Measurements from ENCODE around the gene TPM2. TPM values are rescaled to one million over a fixed set of nuclear protein-coding genes. Genes with fewer than 3 reads are reported as not detected.

Gene TPM2
- total RNA-seq, 1 donor from 2014 or later: 188 TPM

DNA sequence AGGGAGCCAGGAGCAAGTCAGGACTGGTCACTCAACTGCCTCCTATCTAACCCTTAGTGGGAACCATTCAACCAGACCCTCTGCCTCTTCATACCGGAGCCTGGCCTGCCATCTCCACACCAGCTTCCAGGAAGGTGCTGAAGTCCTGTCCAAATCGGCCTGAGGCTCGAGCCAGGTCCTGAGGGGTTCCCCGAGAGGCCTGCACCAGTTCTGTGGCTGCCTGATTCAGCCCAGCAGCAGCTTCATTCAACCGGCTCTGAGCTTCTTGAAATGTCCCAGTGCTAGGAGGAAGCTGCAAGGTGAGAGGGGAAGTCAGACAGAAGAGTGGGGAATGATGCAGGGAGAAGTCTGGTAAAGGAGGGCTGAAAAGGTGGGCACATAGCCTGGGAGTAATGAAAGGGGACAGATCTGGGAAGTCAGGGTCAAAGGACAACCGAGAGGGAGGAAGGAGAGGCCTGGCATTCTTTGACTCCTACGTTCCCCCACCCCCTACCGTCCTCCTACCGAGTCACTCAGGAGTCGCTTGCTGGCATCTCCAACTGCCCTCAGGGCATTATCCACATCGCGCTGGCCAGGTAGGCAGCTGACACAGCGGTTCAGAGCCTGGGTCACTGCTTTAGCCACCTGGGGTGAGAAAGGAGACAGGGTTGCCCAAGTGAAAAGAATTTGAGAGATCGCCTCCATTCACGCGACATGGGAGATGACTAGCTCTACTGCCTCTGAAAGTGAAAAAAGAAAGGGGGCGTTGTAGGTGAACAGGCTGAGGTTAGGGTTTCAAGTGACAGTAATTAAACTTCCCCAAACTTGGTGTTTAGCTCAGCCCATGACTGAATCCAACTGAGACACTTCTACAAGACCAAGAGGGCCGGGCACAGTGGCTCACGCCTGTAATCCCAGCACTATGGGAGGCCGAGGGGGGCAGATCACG lies 22.0 kb upstream of the TPM2 start:
- Mint-ChIP-seq H3K4me1 (ENCODE audit: low read depth, unreplicated experiment) (no peaks in the 10 kb centered on the region), H3K27ac (ENCODE audit: unreplicated experiment) (no peak overlapping the region), H3K27me3 (ENCODE audit: unreplicated experiment) (peaks cover 4% of the 10 kb centered on the region), H3K9me3 (ENCODE audit: unreplicated experiment) (no peaks in the 10 kb centered on the region), H3K4me3 (ENCODE audit: unreplicated experiment) (no peak overlapping the region), H3K36me3 (ENCODE audit: unreplicated experiment) (peaks cover 12% of the 10 kb centered on the region)
- TF ChIP-seq, protein P1, sequence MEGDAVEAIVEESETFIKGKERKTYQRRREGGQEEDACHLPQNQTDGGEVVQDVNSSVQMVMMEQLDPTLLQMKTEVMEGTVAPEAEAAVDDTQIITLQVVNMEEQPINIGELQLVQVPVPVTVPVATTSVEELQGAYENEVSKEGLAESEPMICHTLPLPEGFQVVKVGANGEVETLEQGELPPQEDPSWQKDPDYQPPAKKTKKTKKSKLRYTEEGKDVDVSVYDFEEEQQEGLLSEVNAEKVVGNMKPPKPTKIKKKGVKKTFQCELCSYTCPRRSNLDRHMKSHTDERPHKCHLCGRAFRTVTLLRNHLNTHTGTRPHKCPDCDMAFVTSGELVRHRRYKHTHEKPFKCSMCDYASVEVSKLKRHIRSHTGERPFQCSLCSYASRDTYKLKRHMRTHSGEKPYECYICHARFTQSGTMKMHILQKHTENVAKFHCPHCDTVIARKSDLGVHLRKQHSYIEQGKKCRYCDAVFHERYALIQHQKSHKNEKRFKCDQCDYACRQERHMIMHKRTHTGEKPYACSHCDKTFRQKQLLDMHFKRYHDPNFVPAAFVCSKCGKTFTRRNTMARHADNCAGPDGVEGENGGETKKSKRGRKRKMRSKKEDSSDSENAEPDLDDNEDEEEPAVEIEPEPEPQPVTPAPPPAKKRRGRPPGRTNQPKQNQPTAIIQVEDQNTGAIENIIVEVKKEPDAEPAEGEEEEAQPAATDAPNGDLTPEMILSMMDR (IDR thresholded peaks at IDR 0.05; ENCODE audit: partially characterized antibody, unreplicated experiment): no peak
- no peak for DNase-seq

DNA sequence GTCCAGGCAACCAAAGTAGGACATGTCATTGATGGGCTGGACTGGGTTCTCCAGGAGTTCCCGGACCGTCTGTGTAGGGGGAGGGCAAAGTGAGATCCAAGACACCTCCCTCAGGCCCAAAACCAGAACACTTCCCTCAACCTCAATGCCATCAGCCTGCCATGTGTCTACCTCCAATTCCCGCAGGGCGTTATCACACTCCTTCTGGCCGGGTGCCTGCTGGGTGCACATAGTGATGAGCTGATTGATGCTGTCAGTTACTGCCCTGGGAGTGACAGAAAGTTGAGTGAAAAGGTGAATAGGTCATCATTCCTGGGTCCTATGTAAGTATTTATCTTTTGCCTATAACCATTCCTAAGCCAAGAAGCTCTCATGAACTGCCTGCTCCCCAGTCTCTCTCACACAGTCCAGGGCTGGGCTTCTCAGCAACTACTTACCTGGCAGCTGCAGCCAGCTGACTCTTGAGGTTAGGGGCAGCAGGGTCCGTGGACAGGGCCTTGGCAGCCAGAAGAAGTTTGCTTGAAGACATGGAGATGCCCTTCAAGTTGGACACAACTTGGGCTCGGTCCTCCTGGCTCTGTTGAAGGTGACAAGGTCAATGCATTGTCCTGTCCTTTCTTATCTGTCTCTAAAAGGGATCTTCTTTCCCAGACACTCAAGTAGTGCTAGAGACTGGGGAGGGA lies 21.2 kb upstream of the TPM2 start:
- no peak for DNase-seq
- Mint-ChIP-seq H3K4me3 (ENCODE audit: unreplicated experiment) (no peak overlapping the region), H3K27me3 (ENCODE audit: unreplicated experiment) (peaks cover 4% of the 10 kb centered on the region), H3K36me3 (ENCODE audit: unreplicated experiment) (peaks cover 12% of the 10 kb centered on the region), H3K4me1 (ENCODE audit: low read depth, unreplicated experiment) (no peaks in the 10 kb centered on the region), H3K27ac (ENCODE audit: unreplicated experiment) (no peak overlapping the region), H3K9me3 (ENCODE audit: unreplicated experiment) (no peaks in the 10 kb centered on the region)
- TF ChIP-seq, protein P1 (IDR thresholded peaks at IDR 0.05; ENCODE audit: partially characterized antibody, unreplicated experiment): no peak

DNA sequence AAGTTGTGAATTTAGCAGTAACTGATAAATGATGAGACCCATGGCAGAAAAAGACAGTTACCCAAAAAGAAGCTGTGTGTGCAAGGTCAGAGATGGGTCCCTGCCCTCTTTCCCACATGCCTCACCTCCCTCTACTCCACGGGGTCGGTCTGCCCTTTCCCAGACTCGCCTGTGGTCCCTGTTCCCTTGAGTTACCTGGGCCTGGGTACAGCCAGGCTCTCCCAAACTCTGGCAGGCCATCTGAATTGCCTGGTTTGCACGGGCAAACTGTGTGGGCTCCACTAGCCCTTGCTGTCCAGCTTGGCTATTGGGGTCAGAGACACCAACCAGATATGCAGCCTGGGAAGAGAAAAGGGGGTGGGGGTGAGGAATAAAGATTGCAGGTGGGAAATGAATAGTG lies 18.4 kb upstream of the TPM2 start:
- H3K4me3 Mint-ChIP-seq (ENCODE audit: unreplicated experiment): no peak overlapping the region
- TF ChIP-seq, protein P1 (IDR thresholded peaks at IDR 0.05; ENCODE audit: partially characterized antibody, unreplicated experiment): no peak
- H3K4me1 Mint-ChIP-seq (ENCODE audit: low read depth, unreplicated experiment): no peaks in the 10 kb centered on the region
- no peak for DNase-seq
- H3K36me3 Mint-ChIP-seq (ENCODE audit: unreplicated experiment): peaks cover 12% of the 10 kb centered on the region
- no peak overlapping the region for H3K27ac Mint-ChIP-seq (ENCODE audit: unreplicated experiment)
- no peaks in the 10 kb centered on the region for H3K9me3 Mint-ChIP-seq (ENCODE audit: unreplicated experiment)
- H3K27me3 Mint-ChIP-seq (ENCODE audit: unreplicated experiment): peaks cover 2% of the 10 kb centered on the region

DNA sequence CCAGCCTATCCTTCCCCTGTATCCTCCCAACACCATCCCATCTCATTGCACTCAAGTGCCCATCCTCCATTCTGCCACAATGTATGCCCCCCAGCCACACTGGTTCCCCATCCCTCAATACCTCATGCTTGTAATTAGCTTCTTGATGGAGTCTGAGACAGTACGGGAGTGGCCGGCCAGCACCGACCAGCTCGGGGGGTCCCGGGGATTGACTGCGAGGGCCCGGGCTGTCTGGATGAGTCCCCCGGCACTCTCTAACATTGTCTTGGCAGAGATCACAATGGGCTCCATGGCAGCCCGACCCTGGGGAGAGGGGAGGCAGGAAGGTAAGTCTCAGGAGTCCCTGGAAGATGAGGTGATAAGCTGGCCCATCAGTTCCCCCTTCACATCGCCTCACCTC lies 17.2 kb upstream of the TPM2 start:
- peaks cover 2% of the 10 kb centered on the region for H3K27me3 Mint-ChIP-seq (ENCODE audit: unreplicated experiment)
- H3K27ac Mint-ChIP-seq (ENCODE audit: unreplicated experiment): no peak overlapping the region
- TF ChIP-seq, protein P1 (IDR thresholded peaks at IDR 0.05; ENCODE audit: partially characterized antibody, unreplicated experiment): no peak
- no peaks in the 10 kb centered on the region for H3K4me1 Mint-ChIP-seq (ENCODE audit: low read depth, unreplicated experiment)
- H3K4me3 Mint-ChIP-seq (ENCODE audit: unreplicated experiment): no peak overlapping the region
- peaks cover 12% of the 10 kb centered on the region for H3K36me3 Mint-ChIP-seq (ENCODE audit: unreplicated experiment)
- DNase-seq: no peak
- no peaks in the 10 kb centered on the region for H3K9me3 Mint-ChIP-seq (ENCODE audit: unreplicated experiment)

Measured in glutamatergic neuron (in vitro differentiated cells).